DMS53 treated with DMSO at 0.1 percent for 48 hours (cell line): ENCODE data around the gene UXS1.
"Not testable (repeated sequence)": the region's sequence is repeated elsewhere in the genome, so short reads cannot be mapped to it uniquely, and the experiment has no call there.

Experiments used
- DNase-seq: peaks from one replicate; lab custom pipeline; 2025; ENCODE audit not compliant: unreplicated experiment; lab: John Stamatoyannopoulos, UW

Gene UXS1

DNA sequence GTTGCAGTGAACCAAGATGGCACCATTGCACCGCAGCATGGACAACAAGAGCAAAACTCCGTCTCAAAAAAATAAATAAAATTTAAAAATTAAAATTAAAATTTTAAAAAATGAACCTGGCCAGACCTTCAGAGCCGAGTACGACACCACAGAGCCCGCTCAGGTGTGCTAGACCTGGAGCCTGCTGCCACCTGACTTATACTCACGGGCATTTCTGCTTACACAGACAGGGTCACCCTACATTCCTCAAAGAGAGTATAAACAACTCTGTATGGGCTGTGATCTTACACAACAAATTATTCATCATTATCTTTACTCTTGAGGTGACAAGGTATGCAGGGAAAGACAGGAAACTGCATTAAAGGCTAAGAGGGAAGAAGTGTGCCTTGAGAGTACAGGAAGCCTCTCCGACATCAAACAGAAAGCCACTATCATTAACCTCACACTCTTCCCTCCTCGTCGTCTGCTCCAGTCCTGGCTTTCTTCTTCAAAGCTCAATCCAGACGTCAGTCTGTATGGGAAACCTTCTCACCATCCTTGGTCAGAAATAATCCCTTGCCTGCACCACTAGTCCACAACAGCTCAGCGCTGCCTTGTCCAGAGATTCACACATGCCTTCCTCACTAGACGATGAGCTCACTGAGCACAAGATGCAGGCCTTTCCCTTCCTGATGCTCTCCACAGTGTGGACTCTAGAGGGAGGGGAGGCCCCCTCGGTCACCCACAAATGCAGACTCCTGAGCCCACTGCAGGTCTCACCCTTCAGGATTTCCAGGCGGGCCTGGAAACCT, 56.2 kb downstream of the UXS1 start:
- no peak for DNase-seq

DNA sequence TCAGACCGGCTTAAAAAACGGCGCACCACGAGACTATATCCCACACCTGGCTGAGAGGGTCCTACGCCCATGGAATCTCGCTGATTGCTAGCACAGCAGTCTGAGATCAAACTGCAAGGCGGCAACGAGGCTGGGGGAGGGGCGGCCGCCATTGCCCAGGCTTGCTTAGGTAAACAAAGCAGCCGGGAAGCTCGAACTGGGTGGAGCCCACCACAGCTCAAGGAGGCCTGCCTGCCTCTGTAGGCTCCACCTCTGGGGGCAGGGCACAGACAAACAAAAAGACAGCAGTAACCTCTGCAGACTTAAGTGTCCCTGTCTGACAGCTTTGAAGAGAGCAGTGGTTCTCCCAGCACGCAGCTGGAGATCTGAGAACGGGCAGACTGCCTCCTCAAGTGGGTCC, 62.9 kb downstream of the UXS1 start:
- not testable (repeated sequence) for DNase-seq

DNA sequence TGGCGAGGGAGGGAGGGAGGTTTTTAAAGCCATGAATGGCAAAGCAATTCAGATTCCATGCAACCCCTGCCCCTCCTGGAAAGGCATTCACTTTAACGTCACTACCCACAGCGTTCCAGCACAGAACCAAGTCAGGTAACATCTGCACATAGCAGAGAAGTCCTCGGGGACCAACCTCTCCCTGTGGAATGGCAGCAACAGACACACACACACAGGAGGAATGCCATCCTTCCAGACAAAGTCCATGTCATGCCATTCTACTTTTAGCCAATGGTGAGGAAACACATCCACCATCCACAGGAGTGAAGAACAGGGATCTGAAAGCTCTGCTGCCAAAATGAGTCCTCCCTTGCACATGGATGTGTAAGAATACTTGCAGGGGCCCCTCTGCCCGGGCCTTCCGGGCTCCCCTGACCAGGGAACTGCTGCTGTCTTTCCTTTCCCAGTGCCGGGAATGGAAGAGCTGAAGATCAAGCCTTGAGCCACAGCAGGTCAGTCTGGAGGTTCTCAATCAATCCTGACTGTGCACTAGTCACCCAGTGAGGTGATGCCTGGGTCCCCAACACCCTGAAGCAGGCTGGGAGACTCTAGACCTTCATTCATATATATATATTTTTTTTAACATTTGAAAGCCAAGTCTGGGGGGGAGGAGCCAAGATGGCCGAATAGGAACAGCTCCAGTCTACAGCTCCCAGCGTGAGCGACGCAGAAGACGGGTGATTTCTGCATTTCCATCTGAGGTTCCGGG, 63.7 kb downstream of the UXS1 start:
- DNase-seq = peak; percentile 53

DNA sequence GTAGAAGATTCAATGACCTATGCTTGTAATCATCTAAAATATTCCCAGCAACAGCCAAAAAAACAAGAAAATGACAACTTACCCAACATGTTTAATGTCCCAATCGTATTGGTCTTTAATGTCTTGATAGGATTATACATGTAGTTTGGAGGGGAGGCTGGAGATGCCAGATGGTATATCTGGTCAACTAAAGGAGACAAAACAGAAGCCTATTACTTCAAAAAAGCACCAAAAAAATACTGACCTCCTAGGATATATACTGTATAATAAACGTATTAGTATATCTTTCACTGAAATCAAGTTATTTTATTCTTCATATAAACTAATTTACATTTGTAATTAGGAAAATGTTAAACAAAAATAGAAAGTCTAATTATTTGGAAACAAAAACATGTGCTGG, 64.5 kb downstream of the UXS1 start:
- DNase-seq = no peak

DNA sequence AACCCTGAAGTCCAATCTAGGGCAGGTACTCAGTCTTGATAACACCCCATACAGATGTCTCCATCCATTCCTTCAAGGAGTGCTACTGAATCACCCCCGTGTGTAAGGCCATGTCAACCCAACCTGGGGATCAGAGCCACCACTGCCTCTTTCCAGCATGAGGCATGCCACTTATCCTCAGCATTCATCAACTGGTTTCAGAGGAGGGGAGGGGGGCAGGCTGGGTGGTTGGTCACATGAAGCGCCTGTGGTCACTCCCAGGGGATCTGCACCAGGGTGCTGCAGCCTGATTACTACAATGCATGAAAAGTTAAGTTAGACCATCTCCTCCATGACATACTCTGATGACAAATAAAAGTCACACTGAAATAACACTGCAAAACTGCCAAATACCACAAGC, 65.0 kb downstream of the UXS1 start:
- no peak for DNase-seq

DNA sequence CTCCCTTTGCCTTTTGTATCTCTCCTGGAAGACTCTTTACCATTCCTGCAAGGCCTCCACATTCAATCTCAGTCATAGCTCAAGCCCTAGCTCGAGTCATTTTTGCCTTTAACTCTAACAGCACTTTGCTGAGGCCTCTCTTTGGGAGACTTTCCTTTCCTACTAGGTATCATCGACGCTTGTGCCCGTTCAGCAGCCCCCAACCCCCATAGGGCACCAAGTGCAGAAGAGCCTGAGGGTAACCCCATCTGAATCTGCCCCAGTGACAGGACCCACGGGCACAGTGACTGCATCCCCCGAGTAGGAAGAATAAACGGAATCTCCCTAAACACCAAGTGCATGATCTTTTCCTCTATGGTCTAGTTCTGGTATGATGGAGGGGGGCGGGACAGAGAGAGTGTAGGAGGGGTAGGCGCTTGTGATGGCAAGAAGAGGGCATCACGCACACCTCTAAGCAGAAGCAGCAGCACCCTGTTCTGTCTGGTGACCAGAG, 66.3 kb downstream of the UXS1 start:
- DNase-seq = no peak

DNA sequence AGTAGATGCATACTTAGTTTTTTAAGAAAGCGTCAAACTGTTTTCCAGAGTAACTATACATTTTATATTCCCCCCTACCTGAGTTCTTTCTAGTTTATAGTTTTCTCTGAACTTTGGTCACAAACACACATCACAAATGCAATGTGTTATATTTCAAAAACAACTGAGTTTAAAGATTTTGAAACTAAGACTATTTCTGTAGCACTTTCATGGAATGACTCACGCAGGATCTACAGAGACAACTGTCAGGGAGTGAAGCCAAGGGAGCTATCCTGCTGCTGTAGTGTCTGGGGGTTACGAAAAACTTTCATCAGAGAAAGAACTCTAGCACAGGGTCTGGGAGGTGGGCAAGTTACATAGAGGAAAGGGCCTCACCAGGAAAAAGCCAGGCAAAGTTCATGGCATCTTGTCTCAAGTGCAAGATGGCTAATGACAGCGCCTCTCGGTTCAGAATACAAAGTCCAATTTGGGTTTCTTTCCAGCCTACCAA, 66.8 kb downstream of the UXS1 start:
- DNase-seq = no peak

DNA sequence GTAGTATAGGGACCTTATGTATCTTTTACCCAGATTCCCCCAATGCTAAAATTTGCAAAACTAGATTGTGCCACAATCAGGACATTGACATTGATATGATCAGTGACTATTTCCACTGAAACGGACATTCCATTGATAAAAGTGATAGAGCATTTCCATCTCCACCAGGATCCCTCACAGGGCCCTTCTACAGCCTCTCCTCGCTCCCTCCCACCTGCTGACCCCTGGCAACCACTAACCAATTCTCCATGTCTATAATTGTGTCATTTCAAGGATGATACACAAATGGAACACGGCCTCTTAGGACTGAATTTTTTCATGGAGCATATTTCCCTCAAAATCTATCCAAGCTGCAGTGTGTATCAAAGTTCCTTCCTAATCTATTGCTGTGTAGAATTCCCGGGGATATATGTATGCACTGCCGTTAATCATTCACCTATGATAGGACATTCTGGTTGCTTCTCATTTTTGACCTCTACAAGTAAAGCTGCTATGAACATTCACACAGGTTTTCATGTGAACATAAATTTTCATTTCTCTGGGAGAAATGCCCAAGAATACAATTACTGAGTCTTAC, 67.3 kb downstream of the UXS1 start:
- no peak for DNase-seq

DNA sequence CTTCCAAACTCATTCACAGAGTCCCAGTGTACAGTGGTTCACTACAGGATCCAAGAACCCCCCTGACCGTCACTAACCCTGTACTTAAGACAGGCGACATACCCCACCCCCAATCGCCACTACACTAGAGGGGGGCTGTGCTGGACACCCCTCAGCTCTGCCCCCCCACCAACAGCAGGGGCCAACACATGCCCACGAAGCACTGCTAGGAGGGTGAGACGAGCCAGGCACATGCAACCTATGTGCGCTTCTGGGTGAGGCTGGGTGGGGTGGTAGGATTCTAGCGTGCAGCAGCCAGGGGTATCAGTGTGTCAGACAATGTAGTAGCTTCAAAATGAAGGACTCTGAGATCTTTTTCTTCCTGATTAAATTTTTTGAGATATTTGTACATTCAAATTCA, 67.8 kb downstream of the UXS1 start:
- DNase-seq = no peak

DNA sequence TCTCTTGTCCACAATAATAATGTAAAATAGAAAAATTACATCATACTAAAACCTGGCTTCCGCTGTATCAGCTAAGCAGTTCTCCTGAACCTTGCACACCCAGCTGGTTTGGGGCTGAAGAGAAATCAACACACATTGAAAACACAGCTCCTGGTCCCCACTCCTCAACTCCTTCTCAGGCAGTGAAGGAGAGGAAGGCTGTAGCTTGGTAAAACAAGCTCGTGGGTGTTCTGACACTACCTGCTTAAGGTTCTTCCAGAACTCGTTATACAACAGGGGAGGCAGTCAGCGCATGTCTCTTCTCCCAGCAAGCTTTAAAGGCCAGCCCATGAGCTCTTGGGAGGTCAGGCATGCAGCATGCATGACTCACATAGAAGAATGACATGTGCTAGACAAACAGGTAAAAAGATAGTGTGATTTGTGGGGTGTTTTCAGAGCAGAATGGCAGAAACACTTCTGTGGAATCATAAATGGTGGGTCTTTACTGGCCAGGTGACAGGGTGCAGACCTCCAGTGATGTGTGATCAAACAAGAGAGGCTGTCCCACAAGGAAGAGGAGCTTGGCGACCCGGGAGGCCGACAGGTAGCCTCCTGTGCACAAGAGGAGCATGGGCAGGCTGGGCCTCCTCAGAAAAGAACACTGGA, 69.1 kb downstream of the UXS1 start:
- peak; percentile 34 for DNase-seq

DNA sequence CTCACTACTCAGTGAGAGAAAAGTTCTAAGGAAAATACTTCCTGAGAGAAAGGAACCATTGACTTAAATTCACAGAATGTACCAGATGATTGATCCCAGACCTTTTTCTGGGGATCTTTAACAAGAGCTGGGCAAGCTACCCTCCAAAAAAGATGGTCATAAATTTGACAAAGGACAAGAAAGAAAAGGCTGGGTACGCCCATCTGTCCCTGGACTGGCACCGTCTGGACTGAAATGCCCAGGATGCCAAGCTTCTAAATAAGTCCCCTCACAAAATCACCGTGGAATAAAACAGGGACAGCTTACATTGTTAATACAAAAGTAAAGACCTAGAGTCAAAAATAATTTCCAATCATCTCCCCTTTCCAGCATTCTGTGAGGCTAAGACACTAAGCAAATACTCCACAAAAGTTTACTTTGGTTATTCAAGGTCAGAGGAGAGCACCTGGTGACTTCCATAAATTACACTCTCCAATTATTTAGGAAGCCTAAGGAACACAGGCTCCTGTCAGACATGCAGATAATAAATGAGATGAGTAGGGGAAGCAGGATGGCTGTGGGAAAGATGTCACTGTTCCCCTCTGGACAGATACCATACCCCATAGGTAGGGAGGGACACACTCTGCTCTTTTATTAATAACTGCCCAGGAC, 69.9 kb downstream of the UXS1 start:
- no peak for DNase-seq

DNA sequence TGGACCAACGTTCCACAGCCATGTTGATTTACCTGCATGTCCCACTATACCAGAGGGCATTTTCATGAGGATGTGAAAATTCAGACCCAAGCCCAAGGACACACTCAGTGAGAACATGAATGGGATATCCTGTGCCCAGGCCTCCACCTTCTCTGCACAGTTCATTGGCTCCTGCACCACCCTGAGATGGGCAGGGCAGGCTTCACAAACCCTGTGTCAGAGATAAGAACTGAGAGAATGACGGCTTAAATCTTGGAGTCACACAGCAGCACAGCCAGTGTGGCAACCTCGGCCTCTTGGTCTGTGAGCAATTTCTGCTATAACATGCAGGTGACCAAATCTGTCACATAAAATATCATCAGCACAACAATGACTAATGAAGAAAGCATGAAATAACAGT, 71.9 kb downstream of the UXS1 start:
- no peak for DNase-seq

DNA sequence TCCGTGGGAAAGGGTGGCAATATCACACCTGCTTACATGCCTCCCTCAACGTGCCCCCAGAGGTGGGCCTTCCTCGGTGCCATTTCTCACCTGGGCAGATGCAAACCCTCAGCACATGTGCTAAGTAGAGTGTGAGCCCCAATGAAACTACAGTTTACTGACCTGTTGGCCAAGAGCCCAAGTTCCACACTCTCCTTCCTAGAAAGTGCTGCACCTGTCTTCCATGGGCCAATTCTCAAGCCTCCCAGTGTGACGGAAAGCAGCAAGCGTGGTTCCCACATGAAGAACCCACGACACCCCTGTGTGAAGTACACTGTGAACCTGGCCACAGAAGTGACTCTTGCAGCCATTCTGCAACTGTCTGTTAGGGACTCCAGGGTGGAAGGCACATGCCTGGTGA, 73.7 kb downstream of the UXS1 start:
- no peak for DNase-seq

DNA sequence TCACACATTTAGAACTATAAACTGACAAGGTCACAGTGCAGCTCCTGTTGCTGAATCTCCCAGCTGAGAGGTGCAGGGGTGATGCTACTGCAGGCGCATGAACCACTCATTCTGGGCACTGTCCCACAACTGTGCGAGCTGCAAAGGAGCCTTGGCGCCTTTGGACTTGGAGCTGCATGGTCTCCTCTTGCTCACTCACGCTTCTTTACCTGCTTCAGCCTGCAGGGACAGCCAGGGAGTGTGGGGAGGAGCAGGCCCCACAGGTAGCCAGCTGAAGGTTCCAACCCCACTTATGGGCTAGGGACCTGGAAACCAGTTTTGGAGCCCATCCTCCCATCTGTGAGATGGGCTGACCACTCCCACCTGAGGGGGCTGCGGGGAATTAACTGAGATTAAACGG, 75.0 kb downstream of the UXS1 start:
- DNase-seq = no peak

DNA sequence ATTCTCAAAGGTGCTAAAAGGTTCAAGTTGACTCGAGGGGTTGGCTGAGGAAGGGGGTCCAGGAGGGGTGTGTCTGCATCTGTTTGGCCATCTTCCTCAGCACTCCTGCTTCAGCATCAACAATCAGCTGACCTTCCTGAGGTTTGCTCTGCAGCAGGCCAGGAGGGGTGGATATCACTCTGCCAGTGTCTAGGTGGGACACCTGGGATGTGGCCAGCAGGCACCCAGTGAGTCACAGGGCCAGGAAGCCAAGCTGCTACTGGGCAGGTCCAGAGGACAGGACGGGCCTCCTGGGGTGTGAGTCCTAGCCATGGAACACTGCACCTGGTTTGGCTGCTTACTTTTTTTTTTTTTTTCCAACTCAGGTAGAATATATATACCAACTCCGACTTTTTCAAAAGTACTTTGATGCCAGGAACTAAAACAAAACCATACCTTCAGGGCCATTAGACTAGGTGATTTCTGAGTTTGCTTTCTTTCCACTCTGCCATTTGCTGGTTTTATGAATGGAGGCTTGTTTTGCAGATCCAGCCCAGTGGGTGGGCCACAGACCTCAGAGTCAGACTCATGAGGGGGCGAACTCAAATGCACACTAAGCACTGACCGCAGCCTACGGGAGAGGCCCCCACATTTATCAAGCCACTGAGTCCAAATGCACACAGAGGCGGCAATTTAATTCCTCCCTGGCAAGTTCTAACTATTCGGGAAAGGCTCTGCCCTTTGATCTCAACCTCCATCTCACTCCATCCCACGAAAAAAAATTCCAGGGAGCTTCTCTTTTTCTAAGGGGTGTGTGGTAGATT, 76.0 kb downstream of the UXS1 start:
- no peak for DNase-seq

DNA sequence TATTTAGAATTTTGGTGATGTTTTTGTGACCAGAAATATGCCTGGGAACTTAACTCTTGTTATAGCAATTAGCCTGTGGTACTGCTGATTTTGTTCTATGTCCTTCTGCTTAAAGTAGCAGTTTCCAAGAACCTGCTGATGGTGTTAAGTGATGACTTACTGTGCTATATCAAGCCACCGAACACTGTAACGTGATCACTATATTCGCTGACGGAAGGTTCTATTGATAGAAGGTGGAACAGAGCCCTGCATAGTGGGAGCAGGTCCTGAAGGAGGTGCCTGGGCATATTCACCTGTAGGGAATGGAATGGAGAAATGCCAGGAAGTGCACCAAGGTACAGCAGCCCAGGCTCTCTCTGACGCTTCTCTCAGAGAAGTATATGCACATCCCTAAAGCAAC, 76.8 kb downstream of the UXS1 start:
- no peak for DNase-seq

DNA sequence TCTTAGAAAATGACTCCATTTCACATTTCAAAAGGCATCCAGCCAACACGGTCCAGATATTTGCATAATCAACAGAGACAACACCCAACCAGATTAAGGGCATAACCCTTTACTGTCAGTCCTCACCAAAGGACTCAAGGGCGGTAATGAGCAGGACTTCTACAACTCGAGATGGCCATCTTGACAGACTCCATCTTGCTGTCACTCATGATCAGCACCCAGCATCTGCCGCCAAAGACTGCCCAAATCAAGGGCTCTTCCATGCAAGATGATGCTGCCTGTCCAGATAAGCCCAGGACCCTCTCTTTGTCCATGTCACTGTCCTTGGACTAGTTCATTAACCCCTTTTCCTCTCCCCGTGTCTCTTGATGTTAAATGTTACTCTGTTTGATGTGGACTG, 77.9 kb downstream of the UXS1 start:
- DNase-seq = no peak

DNA sequence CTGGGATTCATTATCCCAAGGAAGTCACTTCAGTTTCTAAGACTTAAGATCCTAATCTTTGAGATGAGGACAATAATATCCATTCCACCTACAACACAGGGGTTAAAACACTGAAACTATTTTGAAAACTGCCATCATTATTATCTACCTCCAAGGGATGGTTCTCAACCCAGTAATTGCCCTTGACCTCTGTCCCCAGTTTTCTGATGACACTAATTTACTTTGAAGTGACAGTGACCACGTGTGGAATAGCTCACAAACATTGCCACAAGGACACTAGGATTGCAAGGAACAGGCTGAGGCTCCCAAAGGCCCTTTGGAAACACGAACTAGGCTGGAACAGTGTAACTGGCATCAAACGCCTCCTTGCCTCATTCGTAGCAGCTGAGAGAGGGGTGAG, 78.4 kb downstream of the UXS1 start:
- no peak for DNase-seq

DNA sequence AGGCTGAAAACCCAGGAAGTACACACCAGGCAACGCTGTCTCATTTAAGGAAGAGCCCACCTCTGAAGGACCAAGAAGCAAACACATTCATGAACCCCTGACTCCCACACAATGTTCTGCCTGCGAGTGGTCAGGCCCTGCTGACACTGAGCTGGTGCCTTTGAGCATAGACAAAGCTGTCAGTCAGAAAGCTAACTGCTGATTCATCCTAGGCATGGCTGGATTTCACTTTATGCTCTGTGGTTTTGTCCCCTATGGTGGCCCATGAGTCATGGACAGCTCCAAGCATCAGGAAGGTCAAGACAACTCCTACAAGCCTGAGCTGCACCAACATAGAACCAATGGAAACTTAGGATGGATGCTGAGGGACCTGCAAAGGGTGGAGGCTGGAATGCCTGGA, 78.9 kb downstream of the UXS1 start:
- peak; percentile 67 for DNase-seq

DNA sequence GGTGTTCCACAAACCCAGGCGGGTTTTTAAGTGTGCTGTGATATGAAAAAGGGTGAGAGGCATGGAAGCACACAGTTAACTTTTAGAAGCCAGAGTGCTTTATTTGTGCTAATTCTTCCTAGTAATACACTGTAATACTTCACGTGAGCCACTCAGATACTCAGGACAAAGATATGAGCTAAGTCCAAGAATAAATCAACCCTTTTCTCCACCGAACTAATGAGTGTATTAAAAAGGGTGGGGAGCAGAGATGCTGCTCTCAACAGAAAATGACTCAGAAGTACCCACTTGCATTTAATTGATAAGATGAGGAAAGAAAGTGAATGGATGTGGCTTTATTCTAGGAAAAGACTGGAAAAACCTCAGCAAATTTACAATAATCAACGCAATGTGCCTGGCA, 79.9 kb downstream of the UXS1 start:
- DNase-seq = no peak
